Heart left ventricle (tissue), 13 donors: ENCODE results near the gene ACBD7.

Source experiments
- CTCF ChIP-seq, 12 donors: fragments of 200-600 bp; sonication (generic) in 4 of 12; IDR thresholded peaks; one replicate each; pipeline versions ENCODE4 v1.5.0 to v1.8.0; 2018 to 2022; ENCODE audit warnings: antibody characterized with exemption in 12 of 12, mild to moderate bottlenecking in 5 of 12
- POLR2A ChIP-seq, 2 donors: fragments of 450-650 bp; IDR thresholded peaks; one replicate each; pipeline ENCODE4 v1.6.1; 2017; ENCODE audit warnings: antibody characterized with exemption in 2 of 2, mild to moderate bottlenecking in 2 of 2, moderate library complexity in 2 of 2
- donor health status: ischemic (EF 13 %, LVEDD 7.1; RV severe dilation, severe dysfunction).
- donor health status: DM: no; HTN: yes; CAD: no.
- donor health status: DM: no; HTN: no; CAD: no.
- donor health status: ischemic (EF 25% LVEDD 6.9; RV normal size, moderate dysfunction).
- donor health status: ischemic (EF 25% LVEDD 5.7; RV mildly dilated, moderate dysfunction).
- donor health status: ischemic (EF 35%, LVEDD 5.7; RV mildly dilated, moderate dysfunction).
- donor health status: nonischemic (EF 11% LVEDD 7.7; RV severe dilation, severe dysfunction).
- donor health status: DM: yes; HTN: yes; CAD: no.
- donor health status: PGD.
- donor health status: ischemic (EF 29% LVEDD 5.4; RV normal size, mild dysfunction).
- donor health status: nonischemic (EF 23%, LVEDD 6.1; RV moderate dilation, normal function).

GRCh38 chr10:15027741-15028140 lies 60.8 kb downstream of the ACBD7 start:
- TF ChIP-seq CTCF (IDR thresholded peaks at IDR 0.05): no peak
- no peak for TF ChIP-seq POLR2A (IDR thresholded peaks at IDR 0.05)
